Spleen (tissue), 11 donors: Measurements from ENCODE around the gene DMAC1. TPM values are rescaled to one million over a fixed set of nuclear protein-coding genes. Genes with fewer than 3 reads are reported as not detected.

Experiments
- DNase-seq: peaks from one replicate; pipeline ENCODE4 v3.0.0-alpha.2; 2020
- H3K27ac ChIP-seq, 8 donors: fragments of 200-600 bp; sonication (generic) in 7 of 8; 1 replicate in 4 of 8; 2 replicates in 4 of 8; pipeline versions ENCODE4 v1.5.0 to v1.8.0; 2016 to 2021; ENCODE audit warnings: inconsistent platforms in 4 of 8, mild to moderate bottlenecking in 4 of 8, moderate library complexity in 1 of 8
- H3K27me3 ChIP-seq, 7 donors: fragments of 200-600 bp; sonication (generic) in 6 of 7; replicated peaks in 1 of 7; 1 replicate in 4 of 7; 2 replicates in 3 of 7; pipeline versions ENCODE4 v1.5.0 to v1.8.0; 2016 to 2021; ENCODE audit warnings: inconsistent platforms in 3 of 7, mild to moderate bottlenecking in 1 of 7
- H3K36me3 ChIP-seq, 6 donors: fragments of 200-600 bp; sonication (generic) in 5 of 6; 1 replicate in 4 of 6; 2 replicates in 2 of 6; pipeline versions ENCODE4 v1.5.0 to v1.8.0; 2016 to 2021; ENCODE audit warnings: inconsistent platforms in 2 of 6
- H3K4me1 ChIP-seq, 6 donors: fragments of 200-600 bp; sonication (generic) in 5 of 6; 1 replicate in 3 of 6; 2 replicates in 3 of 6; pipeline versions ENCODE4 v1.5.0 to v1.8.0; 2016 to 2021; ENCODE audit warnings: inconsistent platforms in 3 of 6
- H3K4me3 ChIP-seq, 8 donors: fragments of 200-600 bp; sonication (generic) in 7 of 8; 1 replicate in 4 of 8; 2 replicates in 4 of 8; pipeline versions ENCODE4 v1.5.0 to v1.8.0; 2016 to 2021; ENCODE audit warnings: inconsistent platforms in 4 of 8, mild to moderate bottlenecking in 4 of 8, moderate library complexity in 2 of 8
- H3K9me3 ChIP-seq, 8 donors: fragments of 200-600 bp; sonication (generic) in 7 of 8; 1 replicate in 4 of 8; 2 replicates in 4 of 8; pipeline versions ENCODE4 v1.5.0 to v1.8.0; 2016 to 2021; ENCODE audit warnings: inconsistent platforms in 4 of 8
- CTCF ChIP-seq, 11 experiments: fragments of 200-600 bp in 7 of 11; fragments of 450-650 bp in 4 of 11; sonication (generic) in 4 of 11; IDR thresholded peaks in 8 of 11; conservative IDR thresholded peaks in 3 of 11; 1 replicate in 7 of 11; 2 replicates in 4 of 11; pipeline versions ENCODE4 v1.4.0 to v1.8.0; 2016 to 2021; ENCODE audit warnings: antibody characterized with exemption in 11 of 11, inconsistent platforms in 4 of 11, mild to moderate bottlenecking in 1 of 11
- POLR2A ChIP-seq, 3 donors: fragments of 450-650 bp; IDR thresholded peaks; one replicate each; pipeline ENCODE4 v1.5.1; 2017; ENCODE audit warnings: antibody characterized with exemption in 3 of 3, mild to moderate bottlenecking in 1 of 3
- POLR2AphosphoS5 ChIP-seq, 3 donors: sonication (generic); formaldehyde crosslinking; IDR thresholded peaks; one replicate each; pipeline ENCODE4 v1.5.1; 2017; ENCODE audit warnings: antibody characterized with exemption in 3 of 3
- WGBS, 5 donors: extraction: QIAGEN DNeasy Blood & Tissue Kit in 3 of 5; methylation state at CpG; one replicate each; pipeline versions ENCODE4 v1.1.5 to v1.1.7; 2013 to 2018; 5-methylcytosine and 5-hydroxymethylcytosine counted together
- intact Hi-C: fragments of 100-400 bp; cut with DNase I; formaldehyde crosslinking; loops from one replicate; pipeline ENCODE4 v1.15.0; 2023; ENCODE audit warnings: low total_unique reads
- polyA plus RNA-seq, 3 donors: library from polyadenylated mRNA; stranded (reverse); fragments of 200-250 nt; gene quantifications; one replicate each; pipeline ENCODE4 v1.2.1, GENCODE V29; 2013
- total RNA-seq, 7 donors: library from RNA; depleted of rRNA in 3 of 7; stranded (reverse); fragments of >200 nt in 3 of 7; fragmentation: NEBNext Ultra II Directional in 4 of 7; extraction: Animal tissue kit (Norgen Biotek cat#: 25700) in 4 of 7; gene quantifications; one replicate each; pipeline versions ENCODE4 v1.1.0 to v1.2.1, GENCODE V29; 2016 to 2021
- donor health status: healthy with polysubstance abuse.
- donor health status: DM: no; HTN: no; CAD: no; lungs with moderate emphysema.
- donor health status: DM: no; HTN: no; CAD: no.
- donor health status: Bipolar disorder and iron deficiency.
- donor health status: healthy.
- donor health status: DM: no; HTN: no; CAD: no.
- donor health status: DM: yes; HTN: yes; CAD: no.

Gene DMAC1
- total and polyA plus RNA-seq, 10 donors, result 14.3 to 42.2 (median 21.4) TPM

DNA sequence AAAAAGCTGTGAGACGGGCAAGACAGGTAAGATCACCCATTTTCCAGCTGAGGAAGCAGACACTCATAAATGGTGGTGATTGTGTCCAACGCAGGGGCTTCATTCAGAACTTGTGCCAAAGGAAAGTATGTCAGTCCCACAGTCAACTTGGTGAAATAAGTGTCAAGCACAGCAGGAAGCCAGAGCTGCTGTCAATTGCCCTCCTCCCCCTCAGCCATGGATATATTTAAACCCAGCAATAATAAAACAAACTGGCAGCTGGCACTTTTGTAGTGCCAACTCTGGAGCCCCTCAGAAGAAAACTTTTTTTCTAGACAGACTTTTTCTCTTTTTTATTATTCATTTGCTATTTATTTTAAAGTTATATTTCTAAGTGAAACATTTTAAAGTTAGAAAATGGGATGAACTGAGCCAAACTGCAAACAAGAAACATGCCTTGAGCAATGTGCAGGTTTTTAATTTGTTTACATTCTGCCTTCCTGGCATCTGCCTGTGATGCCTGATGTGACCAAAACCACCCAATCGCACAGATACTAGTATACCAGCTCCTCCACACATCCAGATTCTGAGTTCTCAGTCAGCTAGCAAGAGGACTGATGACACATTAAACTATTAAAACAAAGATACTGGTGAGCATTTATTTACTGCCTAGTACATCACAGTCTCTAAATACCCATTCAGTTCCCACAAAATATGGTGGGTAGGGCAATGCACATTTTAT lies 17.0 kb downstream of the DMAC1 start:
- WGBS, 5 donors, result 55 to 60% (median 59%) methylated on average over 3 of the region's 3 CpGs
- Histone ChIP-seq H3K9me3 (no peaks in the 10 kb centered on the region), H3K27ac (no peak overlapping the region), H3K36me3 (no peaks in the 10 kb centered on the region), H3K4me1 (no peaks in the 10 kb centered on the region), H3K27me3 (no peaks in the 10 kb centered on the region), H3K4me3 (no peak overlapping the region)
- no peak for DNase-seq
- TF ChIP-seq POLR2A (IDR thresholded peaks at IDR 0.05) (no peak), POLR2AphosphoS5 (IDR thresholded peaks at IDR 0.05) (no peak), CTCF (IDR thresholded peaks at IDR 0.05 in 8 of 11, conservative IDR thresholded peaks at IDR 0.05 in 3 of 11) (no peak)
- intact Hi-C loops, result no loop called here

- H3K27me3 ChIP-seq, result no peaks in the 10 kb centered on the region
- 70 to 80% (median 72%) methylated on average over 3 of the region's 3 CpGs for WGBS, 5 donors
- DNase-seq, result no peak
- no peaks in the 10 kb centered on the region for H3K9me3 ChIP-seq
- no peaks in the 10 kb centered on the region for H3K36me3 ChIP-seq
- intact Hi-C loops, result no loop called here
- H3K27ac ChIP-seq, result no peak overlapping the region
- H3K4me1 ChIP-seq, result no peaks in the 10 kb centered on the region
- no peak for TF ChIP-seq POLR2A (IDR thresholded peaks at IDR 0.05)
- TF ChIP-seq POLR2AphosphoS5 (IDR thresholded peaks at IDR 0.05), result no peak
- TF ChIP-seq CTCF (IDR thresholded peaks at IDR 0.05 in 8 of 11, conservative IDR thresholded peaks at IDR 0.05 in 3 of 11), result no peak
- H3K4me3 ChIP-seq, result no peak overlapping the region
Observed at GRCh38 chr9:7780261-7780988, 19.2 kb downstream of the DMAC1 start.

DNA sequence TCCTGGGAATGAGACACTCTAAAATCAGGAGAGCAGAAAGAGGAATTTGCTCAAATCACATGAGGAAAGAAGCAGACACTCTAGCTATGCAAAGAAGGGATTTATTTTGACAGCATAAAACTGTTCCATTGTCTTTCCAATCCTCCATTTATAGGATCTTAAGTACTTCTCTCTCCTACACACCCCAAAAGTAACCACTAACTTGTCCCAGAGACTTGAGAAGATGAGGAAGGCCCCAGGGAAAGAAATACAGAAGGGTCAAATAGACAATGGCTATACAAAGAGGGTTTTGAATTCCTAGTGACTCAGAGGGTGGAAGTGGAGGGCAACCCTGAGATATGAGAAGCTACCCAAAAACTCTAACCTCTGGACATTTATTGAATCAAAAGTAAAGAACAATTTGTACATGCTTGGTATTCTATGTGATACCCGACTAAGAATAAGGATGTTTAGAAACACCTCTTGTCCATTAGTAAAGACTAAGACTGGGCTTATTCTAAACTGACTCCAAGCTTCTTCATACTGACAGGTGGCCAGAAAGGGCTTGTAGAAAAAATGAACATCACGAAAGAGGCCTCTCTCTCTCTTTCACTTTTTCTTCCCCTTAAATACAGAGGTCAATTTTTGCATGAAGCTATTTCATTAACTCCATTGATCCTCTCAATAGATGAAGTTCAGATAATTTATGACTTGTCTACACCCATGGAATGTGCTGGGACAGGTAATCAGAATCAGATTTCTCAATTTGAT lies 20.6 kb downstream of the DMAC1 start:
- WGBS, 5 donors, result 84 to 93% (median 88%) methylated on average over 2 of the region's 2 CpGs
- TF ChIP-seq POLR2A (IDR thresholded peaks at IDR 0.05) (no peak), POLR2AphosphoS5 (IDR thresholded peaks at IDR 0.05) (no peak), CTCF (IDR thresholded peaks at IDR 0.05 in 8 of 11, conservative IDR thresholded peaks at IDR 0.05 in 3 of 11) (no peak)
- H3K4me3 ChIP-seq, result no peak overlapping the region
- H3K9me3 ChIP-seq, result no peaks in the 10 kb centered on the region
- H3K27ac ChIP-seq, result no peak overlapping the region
- H3K27me3 ChIP-seq, result no peaks in the 10 kb centered on the region
- H3K36me3 ChIP-seq, result no peaks in the 10 kb centered on the region
- DNase-seq, result no peak
- H3K4me1 ChIP-seq, result no peaks in the 10 kb centered on the region
- intact Hi-C loops, result no loop called here

DNA sequence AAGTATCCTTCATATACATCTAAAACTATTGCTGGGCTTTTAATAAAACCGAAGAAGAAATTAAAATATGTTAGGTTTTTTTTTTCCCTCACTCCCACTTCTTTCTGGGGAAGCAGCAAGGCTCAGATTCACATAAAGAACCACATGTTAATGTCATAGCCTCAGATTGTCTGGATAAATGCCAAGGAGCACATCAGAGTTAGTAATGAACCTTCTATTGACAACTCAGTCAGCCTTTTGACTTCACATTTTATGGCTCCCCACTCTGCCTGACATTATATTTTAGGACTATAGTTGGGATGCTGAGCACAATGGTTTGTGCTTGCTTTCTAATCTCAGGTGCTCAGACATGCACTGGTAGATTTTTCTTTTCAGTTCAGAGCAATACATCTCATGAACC lies 21.8 kb downstream of the DMAC1 start:
- TF ChIP-seq CTCF (IDR thresholded peaks at IDR 0.05 in 8 of 11, conservative IDR thresholded peaks at IDR 0.05 in 3 of 11) (no peak), POLR2A (IDR thresholded peaks at IDR 0.05) (no peak), POLR2AphosphoS5 (IDR thresholded peaks at IDR 0.05) (no peak)
- WGBS, 5 donors, result 51 to 91% (median 74%) methylated on average over 1 of the region's 1 CpG
- Histone ChIP-seq H3K4me1 (no peaks in the 10 kb centered on the region), H3K9me3 (no peaks in the 10 kb centered on the region), H3K27ac (no peak overlapping the region), H3K36me3 (no peaks in the 10 kb centered on the region), H3K27me3 (peaks cover 0 to 4% (median 0%) of the 10 kb centered on the region in 7 donors), H3K4me3 (no peak overlapping the region)
- no peak for DNase-seq
- intact Hi-C loops, result no loop called here
